ENCODE measurements around the gene CHST4.
"Not testable (repeated sequence)": the region's sequence is repeated elsewhere in the genome, so short reads cannot be mapped to it uniquely, and the experiment has no call there.

CHST4 gene

GRCh38 chr16:71524566-71525553, 1.4 kb upstream of the CHST4 start:
- DNase-seq (ENCODE audit: low spot score) = no peak

GRCh38 chr16:71528257-71528656, 2.0 kb downstream of the CHST4 start:
- DNase-seq (ENCODE audit: low spot score) = no peak

DNA sequence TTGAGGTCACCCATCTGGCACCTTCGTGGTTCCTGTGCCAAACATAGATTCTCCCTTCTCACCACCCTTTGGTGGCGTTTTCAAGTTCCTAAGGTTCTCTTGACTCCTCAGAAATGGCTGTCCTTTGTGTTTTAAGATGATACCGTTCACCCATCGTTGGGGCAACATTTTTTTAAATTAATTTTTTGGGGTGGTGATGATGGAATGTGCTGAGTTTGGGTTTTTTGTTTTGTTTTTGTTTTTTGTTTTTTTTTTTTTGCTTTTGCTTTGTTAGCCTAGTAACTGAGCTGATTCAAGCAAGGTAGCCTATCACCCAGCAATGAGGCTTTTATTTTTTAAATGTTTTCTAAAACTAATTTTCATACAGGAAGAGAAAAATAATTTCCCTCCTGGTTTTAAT, 2.6 kb downstream of the CHST4 start:
- no peak for DNase-seq (ENCODE audit: low spot score)

GRCh38 chr16:71532366-71532765, 6.1 kb downstream of the CHST4 start:
- DNase-seq (ENCODE audit: low spot score) = no peak

DNA sequence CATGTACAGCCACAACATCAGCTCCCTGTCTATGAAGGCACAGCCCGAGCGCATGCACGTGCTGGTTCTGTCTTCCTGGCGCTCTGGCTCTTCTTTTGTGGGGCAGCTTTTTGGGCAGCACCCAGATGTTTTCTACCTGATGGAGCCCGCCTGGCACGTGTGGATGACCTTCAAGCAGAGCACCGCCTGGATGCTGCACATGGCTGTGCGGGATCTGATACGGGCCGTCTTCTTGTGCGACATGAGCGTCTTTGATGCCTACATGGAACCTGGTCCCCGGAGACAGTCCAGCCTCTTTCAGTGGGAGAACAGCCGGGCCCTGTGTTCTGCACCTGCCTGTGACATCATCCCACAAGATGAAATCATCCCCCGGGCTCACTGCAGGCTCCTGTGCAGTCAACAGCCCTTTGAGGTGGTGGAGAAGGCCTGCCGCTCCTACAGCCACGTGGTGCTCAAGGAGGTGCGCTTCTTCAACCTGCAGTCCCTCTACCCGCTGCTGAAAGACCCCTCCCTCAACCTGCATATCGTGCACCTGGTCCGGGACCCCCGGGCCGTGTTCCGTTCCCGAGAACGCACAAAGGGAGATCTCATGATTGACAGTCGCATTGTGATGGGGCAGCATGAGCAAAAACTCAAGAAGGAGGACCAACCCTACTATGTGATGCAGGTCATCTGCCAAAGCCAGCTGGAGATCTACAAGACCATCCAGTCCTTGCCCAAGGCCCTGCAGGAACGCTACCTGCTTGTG, 10.7 kb downstream of the CHST4 start:
- DNase-seq (ENCODE audit: low spot score) = no peak

DNA sequence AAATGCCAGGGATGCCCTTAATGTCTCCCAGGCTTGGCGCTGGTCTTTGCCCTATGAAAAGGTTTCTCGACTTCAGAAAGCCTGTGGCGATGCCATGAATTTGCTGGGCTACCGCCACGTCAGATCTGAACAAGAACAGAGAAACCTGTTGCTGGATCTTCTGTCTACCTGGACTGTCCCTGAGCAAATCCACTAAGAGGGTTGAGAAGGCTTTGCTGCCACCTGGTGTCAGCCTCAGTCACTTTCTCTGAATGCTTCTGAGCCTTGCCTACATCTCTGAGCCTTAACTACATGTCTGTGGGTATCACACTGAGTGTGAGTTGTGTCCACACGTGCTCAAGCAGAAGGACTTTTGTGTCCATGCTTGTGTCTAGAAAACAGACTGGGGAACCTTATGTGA, 11.4 kb downstream of the CHST4 start:
- peak; percentile 45 for DNase-seq (ENCODE audit: low spot score)

- peak; percentile 39 for DNase-seq (ENCODE audit: low spot score)
Observed at GRCh38 chr16:71542377-71542776, 16.2 kb downstream of the CHST4 start.

DNA sequence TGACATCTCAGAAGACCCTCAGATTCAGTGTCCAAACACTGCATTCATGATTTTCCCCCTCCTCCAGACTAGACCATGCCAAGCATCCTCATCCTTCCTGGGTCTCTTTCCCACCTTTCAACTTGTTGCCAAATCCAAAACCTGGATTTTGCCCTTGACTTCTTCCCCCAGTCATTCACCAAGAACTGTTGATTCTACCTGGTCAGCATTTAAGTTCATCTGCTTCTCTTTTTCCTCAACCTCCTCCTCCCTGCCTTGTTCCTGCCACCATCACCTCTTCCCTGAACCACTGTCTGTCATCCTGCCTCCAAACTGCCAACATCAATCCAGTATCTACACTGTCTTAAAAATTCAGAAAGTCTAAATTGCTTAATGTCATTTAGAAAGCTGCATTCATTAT, 20.9 kb downstream of the CHST4 start:
- no peak for DNase-seq (ENCODE audit: low spot score)

DNA sequence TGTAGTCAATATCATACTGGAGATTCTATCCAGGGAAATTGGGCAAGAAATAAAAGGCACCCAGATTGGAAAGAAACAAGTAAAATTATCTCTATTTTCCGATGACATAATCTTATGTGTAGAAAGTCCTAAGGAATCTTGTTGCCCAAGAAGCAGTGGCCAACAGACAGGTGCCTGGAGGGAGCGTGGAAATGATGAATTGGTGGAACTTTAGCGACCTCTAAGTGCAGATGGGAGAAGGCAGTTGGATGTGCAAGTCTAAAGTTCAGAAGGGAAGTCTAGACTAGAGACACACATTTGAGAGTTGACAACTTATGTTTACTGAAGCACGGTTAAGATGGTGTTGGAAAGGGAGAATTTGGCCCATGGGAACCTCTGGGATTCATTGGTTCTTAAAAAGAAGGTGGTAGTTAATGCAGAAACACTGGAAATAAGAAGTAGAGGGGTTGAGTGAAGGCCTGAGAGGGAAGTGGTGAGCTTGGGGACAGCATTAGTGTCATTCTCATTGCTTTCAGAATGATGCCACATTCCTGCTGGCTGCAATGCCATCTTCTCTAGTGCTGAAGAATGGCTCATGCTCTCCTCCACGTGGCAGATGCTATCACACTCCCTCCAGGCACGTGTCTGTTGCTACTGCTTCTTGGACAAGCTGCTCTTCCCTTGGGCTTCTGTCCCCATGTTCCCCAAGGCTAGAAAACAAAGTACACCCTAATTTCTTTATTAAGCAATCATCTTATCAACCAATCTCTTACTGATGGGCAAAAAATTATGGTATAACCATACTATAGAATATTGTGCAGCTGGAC, 26.7 kb downstream of the CHST4 start:
- DNase-seq (ENCODE audit: low spot score) = no peak

DNA sequence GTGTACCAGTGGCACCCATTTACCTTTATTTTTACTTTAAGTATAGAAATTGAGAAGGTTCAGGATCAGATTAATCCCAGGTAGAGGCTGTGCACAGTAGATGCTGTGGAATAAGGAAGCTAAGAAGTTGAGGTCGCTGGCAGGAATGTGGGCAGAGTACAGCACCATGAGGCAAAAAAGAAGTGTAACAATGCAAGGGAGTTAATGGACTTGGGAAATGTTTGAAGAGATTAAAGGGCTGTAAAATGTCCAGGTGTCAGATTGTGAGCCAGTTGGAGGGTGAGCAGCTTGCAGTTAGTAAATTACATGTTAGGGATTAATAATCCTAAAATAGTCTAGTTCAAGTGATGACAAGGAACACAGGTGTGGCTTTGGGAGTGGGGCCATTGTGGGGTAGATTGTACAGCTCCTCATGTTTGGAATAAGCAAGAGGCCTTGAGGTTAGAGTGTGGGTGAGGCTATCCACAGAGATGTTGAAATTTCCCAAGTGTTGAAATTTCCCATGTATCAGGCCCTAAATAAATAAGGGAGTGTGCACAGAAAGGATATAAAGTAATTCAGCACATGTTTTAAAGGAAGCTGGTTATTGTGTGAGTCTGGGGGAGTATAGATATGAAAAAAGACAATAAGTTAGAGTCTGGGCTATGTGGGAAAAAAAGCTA, 29.1 kb downstream of the CHST4 start:
- DNase-seq (ENCODE audit: low spot score) = no peak

DNA sequence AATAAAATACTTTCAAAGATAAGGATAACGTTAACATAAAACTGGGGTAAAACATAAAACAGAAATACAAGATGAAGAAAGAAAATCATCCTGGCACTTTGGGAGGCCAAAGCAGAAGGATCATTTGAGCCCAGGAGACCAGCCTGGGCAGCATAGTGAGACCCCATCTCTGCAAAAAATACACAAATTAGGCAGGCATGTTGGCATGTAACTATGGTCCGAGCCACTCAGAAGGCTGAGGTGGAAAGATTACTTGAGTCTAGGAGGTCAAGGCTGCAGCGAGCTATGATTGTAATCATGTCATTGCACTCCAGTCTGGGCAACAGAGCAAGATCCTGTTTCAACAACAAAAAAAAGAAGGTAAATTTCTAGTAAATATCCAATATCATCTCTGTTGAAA, 31.1 kb downstream of the CHST4 start:
- no peak for DNase-seq (ENCODE audit: low spot score)

GRCh38 chr16:71557954-71558582, 31.8 kb downstream of the CHST4 start:
- DNase-seq (ENCODE audit: low spot score) = no peak

GRCh38 chr16:71559855-71560254, 33.6 kb downstream of the CHST4 start:
- DNase-seq (ENCODE audit: low spot score) = no peak

- DNase-seq (ENCODE audit: low spot score) = not testable (repeated sequence)
Observed at GRCh38 chr16:71561886-71562285, 35.7 kb downstream of the CHST4 start.

- no peak for DNase-seq (ENCODE audit: low spot score)
Observed at GRCh38 chr16:71562552-71562951, 36.3 kb downstream of the CHST4 start.

DNA sequence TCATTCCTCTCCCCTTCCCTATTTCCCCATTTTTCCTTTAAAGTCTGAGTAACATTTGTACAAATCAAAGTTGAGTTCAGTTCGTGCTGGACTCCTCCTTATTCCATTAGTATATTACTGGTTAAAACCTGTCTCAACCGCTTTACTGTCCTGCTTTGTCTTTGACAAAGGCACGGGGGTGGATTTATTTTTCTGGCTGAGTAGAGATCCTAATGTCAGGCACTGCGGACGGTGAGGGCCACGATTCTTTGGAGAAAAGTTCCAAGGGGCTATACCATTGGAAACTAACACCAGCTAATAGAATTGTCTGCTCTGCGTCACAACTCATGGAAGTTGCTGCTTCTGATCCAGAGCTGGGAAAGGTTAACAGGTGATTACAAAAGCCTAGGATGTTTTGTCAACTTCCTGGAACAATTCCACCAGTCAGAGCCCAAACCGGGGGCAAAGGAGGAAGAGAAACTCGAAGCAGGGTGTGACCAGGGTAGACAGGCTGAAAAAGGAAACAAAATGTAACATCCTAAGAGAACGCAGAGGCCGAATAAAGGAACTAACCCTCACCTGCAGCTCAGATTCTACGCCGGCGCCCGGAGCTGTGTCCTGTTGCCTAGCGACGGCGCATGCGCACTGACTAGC, 38.2 kb downstream of the CHST4 start:
- no peak for DNase-seq (ENCODE audit: low spot score)

DNA sequence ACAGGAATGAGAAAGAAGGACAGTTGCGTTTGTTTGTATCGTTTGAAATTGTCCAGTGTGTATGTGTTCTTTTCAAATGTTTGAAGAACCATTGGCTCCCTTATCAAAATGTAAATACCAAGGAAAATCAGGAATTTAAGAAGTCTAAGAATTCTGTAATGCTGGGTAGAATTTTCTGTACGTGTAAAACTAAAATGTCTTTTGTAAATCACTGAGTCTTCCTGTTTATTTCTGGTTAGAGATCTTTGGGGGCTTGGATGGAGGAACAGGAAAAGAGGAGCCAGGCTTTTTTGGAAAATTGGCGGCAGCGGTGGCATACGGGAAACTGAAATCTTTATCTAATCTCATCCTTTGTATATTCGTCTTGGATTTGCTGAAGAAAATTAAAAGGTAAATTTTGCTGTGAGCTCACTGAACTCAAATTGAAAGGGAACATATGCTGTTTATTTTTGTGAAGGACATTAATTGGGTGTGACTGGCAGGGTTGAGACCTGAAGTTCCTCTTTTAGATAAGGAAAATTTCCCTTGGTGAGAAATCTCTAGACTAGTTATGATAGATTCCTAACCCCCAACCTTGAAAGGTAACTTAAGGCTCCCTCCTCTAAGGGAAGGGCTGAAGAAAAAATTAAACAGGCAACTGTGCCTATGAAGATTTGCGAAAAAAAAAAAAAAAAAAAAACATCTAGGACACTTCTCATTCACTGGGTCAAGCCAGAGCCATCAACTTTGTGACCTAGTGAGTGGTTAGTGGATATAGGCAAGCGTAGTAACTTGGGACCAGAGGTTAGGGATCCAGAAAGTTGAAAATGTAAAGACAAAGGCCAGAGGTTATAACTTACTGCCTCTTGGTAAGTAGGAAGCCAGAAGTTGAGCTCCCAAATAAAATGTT, 39.8 kb downstream of the CHST4 start:
- DNase-seq (ENCODE audit: low spot score) = no peak

GRCh38 chr16:71567931-71568330, 41.7 kb downstream of the CHST4 start:
- no peak for DNase-seq (ENCODE audit: low spot score)

- no peak for DNase-seq (ENCODE audit: low spot score)
Observed at GRCh38 chr16:71568551-71568950, 42.3 kb downstream of the CHST4 start.

GRCh38 chr16:71569621-71570020, 43.4 kb downstream of the CHST4 start:
- DNase-seq (ENCODE audit: low spot score) = no peak
